K562 (cell line): ENCODE measurements around the gene PRODH. TPM values are rescaled to one million over a fixed set of nuclear protein-coding genes. Genes with fewer than 3 reads are reported as not detected.

Experiments
- ARNT ChIP-seq, 2 experiments: fragments of 450-650 bp; IDR thresholded peaks; 2 replicates each; pipeline ENCODE4 v1.6.1; 2016; ENCODE audit warnings: mild to moderate bottlenecking in 1 of 2
- CCNT2 ChIP-seq: IDR thresholded peaks from 2 replicates; pipeline ENCODE4 v1.6.1; 2011; ENCODE audit warnings: borderline replicate concordance, low read depth, mild to moderate bottlenecking, moderate library complexity, mixed read lengths, low read length; ENCODE audit not compliant: insufficient read length; ENCODE audit errors: extremely low read depth
- HDAC6 ChIP-seq: IDR thresholded peaks from 2 replicates; pipeline ENCODE4 v1.6.1; 2012; ENCODE audit warnings: low read depth, mild to moderate bottlenecking, control low read depth, inconsistent platforms, low read length, moderate library complexity
- RB1 ChIP-seq: fragments of 450-650 bp; IDR thresholded peaks from 2 replicates; pipeline ENCODE4 v1.6.1; 2017; ENCODE audit warnings: low read depth, mild to moderate bottlenecking
- RBM15 ChIP-seq: fragments of 200-400 bp; formaldehyde crosslinking; IDR thresholded peaks from 2 replicates; pipeline ENCODE4 v1.6.1; 2018; ENCODE audit warnings: mild to moderate bottlenecking, low read length, moderate library complexity; ENCODE audit not compliant: insufficient read depth
- SAFB ChIP-seq: fragments of 200-400 bp; formaldehyde crosslinking; IDR thresholded peaks from 2 replicates; pipeline ENCODE4 v1.6.1; 2017; ENCODE audit warnings: low read depth, low read length, borderline replicate concordance
- THAP12 ChIP-seq: fragments of 250-450 bp; sonication (Bioruptor Pico); IDR thresholded peaks from 2 replicates; pipeline ENCODE4 v1.9.0; 2021; ENCODE audit warnings: mild to moderate bottlenecking, inconsistent platforms
- ZBED1 ChIP-seq: IDR thresholded peaks from 2 replicates; pipeline ENCODE4 v1.6.1; 2014
- polyA plus RNA-seq, 8 experiments: library from polyadenylated mRNA; depleted of rRNA in 4 of 8; stranded (reverse) in 5 of 8; unstranded in 3 of 8; fragments of >200 nt; fragmentation: Nextera tagmentation in 2 of 8; fragmentation: Illumina TruSeq in 1 of 8; extraction: Ambion mirVana in 2 of 8; extraction: Trizol in 1 of 8; gene quantifications; 2 replicates each; pipeline versions ENCODE4 v1.2.1 to v1.2.3, GENCODE V29; 2011 to 2014; ENCODE audit warnings: inconsistent platforms in 1 of 8, missing spikeins in 1 of 8
- total RNA-seq, 7 experiments: library from RNA; depleted of rRNA in 6 of 7; stranded (reverse); fragments of >200 nt in 6 of 7; fragmentation: Illumina TruSeq in 2 of 7; extraction: Trizol in 2 of 7; gene quantifications; 2 replicates each; pipeline versions ENCODE4 v1.2.1 to v1.2.3, GENCODE V29; 2011 to 2021; ENCODE audit warnings: low replicate concordance in 1 of 7
- TF ChIP-seq, protein P1 (sequence below), 2 experiments: fragments of 450-650 bp; formaldehyde crosslinking in 1 of 2; IDR thresholded peaks; 2 replicates each; pipeline versions ENCODE4 v1.4.0 to v1.6.1; 2014 to 2020; ENCODE audit warnings: mild to moderate bottlenecking in 2 of 2, borderline replicate concordance in 1 of 2, low read depth in 1 of 2

The PRODH gene
- total and polyA plus RNA-seq, 9 of the 15 experiments (the other 6 are each of a cell fraction or from before 2014, with no cell fraction given), result 0.07 to 0.11 TPM; not detected in 7

DNA sequence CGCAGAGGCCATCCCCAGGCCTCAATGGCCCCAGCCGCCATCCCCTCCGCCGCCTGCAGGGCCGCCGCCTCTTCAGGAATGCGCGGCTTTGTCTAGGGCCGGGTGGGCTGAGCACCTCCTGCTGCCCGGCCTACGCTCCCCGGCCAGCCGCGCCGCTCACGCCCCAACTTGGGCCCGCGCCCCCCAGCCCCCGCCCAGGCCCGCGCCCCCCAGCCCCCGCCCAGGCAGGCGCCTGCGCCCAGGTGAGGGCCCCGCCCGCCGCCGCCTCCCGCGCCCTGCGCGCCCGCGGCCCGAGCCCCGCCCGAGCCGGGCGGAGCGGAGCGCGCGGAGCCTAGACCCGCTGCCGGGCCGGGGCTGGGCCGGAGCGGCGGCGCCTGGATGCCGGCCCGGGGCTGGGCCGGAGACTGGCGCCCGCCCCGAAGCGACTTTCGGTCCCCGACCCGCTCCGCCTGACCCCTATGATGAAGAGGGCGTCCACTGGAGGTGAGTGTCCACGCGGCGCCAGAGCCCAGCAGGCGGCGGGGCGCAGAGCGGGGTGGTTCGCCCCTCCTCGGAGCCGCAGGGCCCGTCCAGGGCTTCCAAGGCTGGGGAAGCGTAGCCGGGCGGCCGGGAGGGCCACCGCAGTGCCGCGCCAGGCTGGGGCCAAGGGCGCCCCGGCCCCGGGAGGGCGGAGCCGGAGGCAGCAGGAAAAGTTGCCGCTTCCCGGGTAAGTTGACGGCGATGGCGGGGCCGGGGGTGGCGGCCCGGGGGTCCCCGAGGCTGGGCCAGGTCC is 34.3 kb upstream of the PRODH start (continued):
- TF ChIP-seq, protein P1, sequence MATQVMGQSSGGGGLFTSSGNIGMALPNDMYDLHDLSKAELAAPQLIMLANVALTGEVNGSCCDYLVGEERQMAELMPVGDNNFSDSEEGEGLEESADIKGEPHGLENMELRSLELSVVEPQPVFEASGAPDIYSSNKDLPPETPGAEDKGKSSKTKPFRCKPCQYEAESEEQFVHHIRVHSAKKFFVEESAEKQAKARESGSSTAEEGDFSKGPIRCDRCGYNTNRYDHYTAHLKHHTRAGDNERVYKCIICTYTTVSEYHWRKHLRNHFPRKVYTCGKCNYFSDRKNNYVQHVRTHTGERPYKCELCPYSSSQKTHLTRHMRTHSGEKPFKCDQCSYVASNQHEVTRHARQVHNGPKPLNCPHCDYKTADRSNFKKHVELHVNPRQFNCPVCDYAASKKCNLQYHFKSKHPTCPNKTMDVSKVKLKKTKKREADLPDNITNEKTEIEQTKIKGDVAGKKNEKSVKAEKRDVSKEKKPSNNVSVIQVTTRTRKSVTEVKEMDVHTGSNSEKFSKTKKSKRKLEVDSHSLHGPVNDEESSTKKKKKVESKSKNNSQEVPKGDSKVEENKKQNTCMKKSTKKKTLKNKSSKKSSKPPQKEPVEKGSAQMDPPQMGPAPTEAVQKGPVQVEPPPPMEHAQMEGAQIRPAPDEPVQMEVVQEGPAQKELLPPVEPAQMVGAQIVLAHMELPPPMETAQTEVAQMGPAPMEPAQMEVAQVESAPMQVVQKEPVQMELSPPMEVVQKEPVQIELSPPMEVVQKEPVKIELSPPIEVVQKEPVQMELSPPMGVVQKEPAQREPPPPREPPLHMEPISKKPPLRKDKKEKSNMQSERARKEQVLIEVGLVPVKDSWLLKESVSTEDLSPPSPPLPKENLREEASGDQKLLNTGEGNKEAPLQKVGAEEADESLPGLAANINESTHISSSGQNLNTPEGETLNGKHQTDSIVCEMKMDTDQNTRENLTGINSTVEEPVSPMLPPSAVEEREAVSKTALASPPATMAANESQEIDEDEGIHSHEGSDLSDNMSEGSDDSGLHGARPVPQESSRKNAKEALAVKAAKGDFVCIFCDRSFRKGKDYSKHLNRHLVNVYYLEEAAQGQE (IDR thresholded peaks at IDR 0.05; ENCODE audit: borderline replicate concordance), result peak; percentile 17; the same call in 1 of the 2 replicates
- TF ChIP-seq, protein P1 (CRISPR knock-in tag; IDR thresholded peaks at IDR 0.05; ENCODE audit: low read depth), result no peak
- TF ChIP-seq RBM15 (no peak), CCNT2 (peak; percentile 18), RB1 (peak; percentile 40; the same call in 1 of the 2 replicates), ZBED1 (no peak), THAP12 (CRISPR knock-in tag) (peak; percentile 62), ARNT (IDR thresholded peaks at IDR 0.05) (no peak), HDAC6 (0 out of 2 replicates have a peak, but pooled peaks have one; percentile 77), SAFB (0 out of 2 replicates have a peak, but pooled peaks have one; percentile 62)
